ENCODE results near the gene NKX2-3.

Gene NKX2-3

DNA sequence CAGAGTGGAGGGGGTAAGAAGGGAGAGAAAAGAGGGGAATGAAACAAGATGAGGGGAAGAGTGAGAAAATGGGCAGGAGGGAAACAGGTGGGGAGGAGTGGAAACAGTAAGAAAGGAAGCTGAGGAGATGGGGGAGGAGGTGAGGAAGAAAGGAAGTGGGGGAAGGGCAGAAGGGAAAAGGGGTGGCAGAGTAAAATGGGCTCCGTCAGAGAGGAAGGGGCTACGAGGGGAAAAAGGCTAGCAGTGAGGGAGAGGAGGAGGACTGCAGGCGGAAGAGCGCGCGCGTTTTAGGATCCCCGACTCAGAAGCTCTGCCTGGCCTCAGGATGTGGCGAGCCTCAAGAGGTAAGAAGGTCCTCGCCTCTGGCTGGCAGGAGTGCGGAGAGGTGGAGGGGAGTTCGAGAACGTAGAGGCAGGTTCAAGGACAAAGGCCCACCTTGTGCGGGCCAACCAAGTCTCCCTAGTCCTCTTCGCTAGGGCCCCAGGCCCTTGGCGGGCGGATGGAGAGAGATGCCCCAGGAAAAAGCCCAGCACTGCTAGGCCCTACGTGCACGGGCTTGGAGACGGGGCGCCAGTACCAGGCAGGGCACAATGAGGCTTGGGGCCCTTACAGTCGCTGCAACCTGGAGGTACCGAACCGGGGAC is 5.8 kb upstream of the NKX2-3 start:
- DNase-seq = no peak

DNA sequence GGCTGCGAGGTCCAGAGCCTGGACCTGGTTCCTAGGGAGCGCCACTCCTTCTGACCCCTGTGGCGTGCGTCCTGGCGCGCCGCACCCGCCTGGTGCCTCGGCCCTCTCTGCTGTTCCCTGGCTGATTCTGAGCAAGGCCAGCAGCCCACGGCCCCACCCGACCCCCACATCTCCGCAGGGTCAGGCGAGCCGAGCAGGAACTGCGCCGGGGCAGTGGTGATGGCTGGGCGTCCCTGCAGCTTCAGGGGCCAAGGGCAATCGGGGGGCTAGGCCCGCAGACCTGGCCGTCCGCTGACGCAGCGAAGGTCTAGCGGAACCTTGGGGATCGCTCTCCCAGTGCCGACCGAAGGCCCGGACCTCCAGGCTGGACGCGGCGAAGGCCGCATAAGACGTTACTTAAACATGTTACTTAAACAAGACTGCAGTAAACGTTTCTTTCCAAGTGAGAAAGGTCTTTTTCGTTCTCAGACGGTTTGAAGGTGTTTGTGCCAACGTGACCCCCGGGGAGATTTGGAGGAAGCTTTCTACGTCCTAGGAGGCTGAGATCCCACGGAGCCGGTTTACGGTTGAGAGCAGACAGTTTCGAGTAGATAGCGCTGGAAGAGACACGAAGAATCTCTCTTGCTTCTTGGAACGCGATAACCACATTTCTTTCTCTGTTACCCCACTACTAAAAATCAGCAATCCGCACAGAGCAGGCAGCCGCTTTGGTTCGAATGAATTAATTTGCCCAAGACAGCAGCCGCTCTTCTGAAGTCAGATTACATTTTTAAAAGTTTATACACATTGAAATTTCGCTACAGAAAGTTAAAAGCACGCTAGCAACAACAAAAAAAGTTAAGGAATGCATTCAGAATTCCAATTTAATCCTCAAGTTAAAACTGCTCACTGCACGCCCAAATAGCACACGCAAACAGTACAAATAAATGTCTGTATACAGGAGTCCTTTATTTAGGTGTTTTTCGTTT is 4.9 kb upstream of the NKX2-3 start:
- no peak for DNase-seq

DNA sequence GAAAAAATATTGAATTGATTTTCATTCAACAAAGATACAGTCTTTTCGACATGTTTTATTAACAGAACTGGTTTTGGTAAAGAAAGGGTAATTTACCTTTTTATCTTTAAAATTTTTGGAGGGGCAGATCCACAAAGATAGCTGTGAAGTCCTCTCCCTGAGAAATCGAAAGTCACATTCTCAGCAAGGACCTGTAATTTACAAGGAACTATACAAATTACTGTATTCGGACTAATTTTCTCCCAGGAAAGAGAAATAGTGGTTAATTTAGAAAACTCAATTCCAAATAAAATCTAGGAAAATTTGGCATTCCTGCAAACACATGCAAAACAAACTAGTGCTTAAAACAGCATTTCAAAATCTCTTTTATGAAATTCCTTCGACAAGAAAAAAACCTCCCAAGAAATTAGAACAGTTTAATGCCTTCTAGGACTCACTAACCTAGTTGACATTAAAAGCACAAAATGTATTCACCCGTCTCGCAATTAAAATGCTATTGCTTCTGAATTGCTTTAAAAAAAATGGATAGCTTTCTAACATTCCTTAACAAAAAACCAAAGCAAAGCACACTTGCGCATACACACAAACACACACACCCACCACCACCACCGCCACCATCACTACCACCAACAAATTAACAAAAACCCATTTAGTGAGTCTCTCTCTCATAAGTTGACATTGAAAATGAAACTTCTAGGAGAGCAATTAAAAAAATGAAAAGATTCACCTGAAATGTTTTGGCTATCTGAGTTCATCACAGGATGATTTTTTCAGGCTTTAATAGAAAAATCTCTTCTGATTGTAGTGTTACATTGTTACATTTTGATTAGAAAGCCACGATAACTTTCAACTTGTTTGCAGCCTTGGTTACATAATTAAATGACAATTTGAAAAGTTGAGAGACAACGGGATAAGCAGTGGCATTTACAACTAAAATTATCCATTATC is 4.0 kb upstream of the NKX2-3 start:
- DNase-seq = no peak

DNA sequence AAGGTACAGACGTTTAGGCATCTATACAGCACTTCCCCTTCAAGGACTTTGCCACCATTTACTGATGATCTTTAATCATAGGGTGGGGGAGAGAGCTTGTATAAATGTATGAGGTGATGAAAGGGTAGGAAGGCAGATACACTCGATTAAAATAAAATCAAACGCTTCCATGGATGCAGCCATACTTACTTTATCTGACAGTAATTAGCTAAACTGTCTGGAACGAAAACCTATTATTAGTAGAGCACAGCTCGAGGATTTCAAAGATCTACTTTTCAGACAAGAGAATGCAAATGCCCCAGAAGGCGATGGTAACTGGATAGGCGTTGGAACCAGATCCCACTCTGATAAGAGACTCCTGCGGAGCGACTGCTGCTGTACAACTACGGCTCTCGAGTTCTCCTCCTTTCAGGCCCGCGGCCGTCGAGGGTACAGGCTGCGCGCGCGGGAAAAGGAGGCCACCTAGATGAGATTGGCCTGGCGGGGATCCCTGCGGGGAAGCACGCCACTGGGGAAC is 3.1 kb upstream of the NKX2-3 start:
- DNase-seq = no peak

DNA sequence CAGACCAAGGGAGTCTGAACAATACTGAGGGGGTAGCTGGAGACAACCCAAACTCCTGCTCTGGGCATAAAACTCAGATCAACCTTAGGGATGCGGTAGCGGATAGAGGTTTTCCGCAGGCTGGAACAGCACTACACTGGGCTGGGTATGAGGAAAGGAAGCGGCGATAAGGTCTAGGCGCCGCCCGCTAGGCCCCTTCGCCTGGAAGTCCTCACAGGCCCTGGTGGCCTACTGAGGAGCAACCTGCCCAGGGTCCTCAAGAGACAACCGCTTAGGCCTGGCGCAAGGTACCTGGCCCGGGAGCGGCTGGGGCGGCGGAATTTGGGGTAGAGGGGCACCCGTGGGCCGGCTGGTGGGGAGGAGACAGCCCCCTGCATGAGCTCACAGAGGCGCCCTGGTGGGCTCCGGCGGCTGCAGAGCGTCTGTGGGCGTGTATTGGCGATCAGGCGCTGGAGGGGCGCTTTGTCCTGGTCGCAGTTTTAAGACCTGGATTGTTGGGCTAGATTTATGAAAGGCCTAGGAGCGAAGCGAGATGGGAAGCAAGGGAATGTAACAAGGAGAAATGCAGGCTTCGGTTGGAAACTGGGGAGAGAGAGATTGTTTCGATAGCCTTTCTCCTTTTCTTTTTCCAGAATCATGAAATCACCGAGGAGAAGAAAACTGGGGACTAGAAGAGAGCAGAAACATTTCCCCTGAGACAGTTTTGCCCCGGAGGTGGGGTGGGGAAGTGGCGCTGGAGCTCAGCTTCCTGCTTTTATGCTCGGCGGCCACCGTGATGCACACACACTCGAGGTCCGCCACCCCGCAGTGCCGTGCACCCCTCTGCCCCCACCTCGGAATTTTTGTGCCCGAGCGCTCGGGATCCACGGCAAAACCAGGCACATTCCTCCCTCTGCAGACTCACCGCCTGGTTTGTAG is 2.4 kb upstream of the NKX2-3 start:
- no peak for DNase-seq

DNA sequence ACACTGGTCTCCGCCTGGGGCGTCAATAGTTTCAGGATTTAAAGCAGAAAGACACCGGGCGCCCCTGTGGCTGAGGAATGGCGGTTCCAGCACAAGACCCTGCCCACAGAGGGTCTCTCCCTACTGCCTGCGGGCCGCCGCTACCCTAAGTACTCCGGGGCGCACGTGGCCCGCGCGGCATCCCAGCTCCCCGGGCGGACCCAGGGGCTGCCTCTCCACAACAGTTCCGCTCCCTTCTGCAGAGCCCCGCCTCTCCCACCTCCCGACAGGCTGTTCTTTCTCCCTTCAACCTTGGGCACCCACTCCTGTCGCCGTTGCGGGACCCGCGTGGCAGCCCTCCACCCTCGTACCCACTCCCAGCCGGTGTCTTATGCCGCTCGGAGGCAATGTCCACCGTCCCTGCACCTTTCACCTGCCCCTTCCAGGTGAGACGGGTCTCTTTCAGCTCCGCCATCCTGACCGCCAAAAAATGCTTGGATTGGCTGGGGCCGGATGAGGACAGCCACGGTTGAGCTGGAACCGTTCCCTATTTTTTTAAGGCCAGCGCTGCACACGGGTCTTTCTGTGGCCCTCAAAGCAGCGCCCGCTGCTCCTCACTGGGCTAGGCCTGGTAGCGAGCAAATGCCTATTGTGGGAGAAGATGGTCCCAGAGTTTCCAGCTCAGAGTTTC is 1.6 kb upstream of the NKX2-3 start:
- no peak for DNase-seq

DNA sequence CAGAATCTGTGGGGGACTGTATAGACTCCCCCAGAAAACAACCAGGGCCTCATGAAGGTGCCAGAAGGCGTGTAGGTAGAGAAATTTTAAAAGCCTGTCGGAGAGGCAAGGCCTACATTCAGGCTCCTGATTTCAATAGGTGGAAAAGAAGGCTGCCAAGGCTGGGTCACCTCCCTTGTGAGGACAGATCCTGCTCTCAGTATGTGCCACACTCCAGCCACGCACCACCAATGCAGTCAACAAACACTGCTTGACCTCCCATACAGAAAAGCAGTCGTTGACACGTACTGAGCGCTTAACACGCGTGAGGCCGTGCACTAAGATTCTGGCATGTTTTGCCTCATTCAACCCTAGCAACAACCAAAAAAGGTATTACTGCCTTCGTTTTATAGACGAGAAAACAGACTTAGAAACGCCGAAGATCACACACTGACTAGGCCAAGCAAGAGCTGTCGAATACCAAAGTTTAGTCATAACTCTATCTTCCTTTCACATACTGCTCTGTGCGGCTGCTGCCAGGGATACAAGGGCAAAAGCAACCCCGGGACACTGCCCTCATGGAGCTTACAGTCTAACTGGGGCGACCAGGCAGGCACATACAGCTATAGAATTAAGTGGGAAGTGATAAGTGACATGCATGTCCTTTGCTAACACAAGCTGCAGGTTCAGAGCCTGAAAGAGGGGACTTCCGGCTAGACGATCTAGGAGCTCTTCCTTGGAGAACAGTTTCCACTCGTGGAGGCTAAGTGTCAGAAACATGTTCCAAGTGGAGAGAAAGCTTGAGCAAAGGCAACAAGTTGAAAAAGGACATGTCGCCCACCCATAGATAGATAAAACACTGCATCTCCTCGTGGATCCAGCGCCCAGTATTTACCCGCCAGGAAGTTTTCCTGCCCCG is 797 bp upstream of the NKX2-3 start:
- no peak for DNase-seq

DNA sequence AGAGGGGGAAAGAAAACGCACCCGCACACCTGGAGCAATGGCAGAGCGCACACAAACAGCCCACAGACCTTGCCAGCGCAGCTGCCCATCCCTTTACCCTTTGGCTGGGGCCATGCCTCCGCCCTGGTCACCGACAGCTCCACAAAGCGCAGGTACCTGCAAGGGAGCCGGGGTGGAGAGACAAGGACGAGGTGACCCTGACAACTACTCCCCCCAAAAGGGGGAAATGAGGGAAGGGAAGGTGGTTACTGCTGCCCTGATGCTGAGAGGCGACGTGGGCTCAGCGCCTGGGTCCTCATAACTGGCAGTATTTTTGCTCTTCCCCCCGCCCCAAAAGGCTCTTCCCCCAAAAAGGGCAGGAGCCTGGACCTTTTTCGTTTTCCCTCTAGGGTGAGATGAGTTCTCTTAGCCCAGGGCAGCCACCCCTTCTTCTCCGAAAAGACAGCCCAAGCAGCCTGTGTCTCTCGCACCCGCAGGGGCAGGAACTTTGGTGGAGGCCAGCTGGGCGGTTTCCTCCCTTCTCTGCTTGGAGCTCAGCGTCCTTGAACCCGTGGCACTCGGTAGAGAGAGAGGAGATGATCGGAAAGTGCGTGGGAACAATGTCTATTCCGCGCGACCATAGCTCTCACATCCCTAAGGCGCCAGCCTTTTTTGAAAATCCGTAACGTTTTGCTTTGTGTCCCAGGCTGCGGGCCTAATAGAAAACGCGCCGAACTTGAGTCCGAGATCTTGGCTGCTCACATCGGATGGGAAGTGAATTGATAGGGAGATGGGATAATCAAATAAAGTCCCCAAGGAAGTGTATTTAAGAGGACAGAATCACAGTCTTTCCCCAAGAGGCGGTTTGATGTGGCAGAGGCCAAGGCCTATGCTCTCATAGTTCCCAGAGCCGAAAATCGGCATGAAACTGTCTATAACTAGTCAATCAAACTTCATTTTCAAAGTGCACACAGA is 1.0 kb downstream of the NKX2-3 start:
- no peak for DNase-seq

DNA sequence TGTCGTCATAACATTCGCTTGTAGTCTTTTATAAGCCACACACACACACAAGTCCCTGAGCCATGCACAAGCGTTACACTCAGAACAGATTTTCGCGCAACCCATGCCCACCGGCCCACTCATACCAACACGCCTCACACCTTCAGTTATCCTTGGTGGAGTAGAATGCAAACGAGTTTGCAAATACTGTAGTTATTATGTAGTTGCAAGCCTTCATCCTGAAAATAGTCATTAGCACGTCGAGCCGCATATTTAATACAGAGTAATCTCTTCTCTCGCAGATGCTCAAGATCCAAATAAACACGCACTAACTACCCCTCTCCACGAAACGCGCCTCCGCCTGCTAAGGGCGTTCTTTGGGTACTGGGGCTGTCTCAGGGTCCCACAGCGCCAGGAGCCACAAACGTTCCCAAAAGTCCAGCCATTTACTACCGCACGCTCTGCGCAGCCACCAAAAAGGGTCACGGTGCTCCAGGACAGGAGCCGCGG is 1.8 kb downstream of the NKX2-3 start:
- DNase-seq = no peak

DNA sequence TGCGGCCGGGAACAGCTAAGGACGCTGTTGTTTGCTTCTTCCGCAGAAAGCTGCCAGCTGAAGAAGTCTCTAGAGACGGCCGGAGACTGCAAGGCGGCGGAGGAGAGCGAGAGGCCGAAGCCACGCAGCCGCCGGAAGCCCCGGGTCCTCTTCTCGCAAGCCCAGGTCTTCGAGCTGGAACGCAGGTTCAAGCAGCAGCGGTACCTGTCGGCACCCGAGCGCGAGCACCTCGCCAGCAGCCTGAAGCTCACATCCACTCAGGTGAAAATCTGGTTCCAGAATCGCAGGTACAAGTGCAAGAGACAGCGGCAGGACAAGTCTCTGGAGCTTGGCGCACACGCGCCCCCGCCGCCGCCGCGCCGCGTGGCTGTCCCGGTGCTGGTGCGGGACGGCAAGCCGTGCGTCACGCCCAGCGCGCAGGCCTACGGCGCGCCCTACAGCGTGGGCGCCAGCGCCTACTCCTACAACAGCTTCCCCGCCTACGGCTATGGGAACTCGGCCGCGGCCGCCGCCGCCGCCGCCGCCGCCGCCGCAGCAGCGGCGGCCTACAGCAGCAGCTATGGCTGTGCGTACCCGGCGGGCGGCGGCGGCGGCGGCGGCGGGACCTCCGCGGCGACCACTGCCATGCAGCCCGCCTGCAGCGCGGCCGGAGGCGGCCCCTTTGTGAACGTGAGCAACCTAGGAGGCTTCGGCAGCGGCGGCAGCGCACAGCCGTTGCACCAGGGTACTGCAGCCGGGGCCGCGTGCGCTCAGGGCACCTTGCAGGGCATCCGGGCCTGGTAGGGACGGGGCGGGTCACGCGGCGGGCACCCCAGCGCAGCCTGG is 2.4 kb downstream of the NKX2-3 start:
- DNase-seq = peak; percentile 18

DNA sequence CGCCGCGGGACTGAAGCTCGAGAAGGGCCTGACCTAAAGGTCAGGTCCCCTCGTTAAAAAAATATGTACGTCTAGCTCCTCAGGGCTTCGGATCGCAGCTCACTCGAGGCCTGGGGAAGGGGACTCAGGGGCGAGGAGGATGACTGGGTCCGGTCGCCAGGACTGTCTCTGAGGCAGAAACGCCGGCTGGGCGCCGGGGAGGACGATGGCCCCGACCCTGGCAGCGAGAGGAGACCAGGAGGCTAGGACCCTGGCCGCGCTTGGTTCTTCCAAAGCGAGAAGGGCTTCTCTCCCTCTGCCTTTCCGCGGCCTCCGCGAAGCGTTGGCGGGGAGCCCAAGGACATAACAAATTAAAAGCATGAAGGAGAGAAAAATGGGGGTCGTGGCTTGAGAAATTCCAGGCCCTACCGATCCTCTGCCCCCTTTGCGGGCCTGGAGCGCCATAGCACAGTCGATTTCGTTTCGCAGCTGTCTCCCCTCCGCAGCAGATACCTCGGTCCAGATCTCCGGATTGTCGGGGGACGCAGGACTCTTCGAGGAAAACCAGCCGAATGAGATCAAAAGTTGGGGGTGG is 3.1 kb downstream of the NKX2-3 start:
- DNase-seq = no peak

DNA sequence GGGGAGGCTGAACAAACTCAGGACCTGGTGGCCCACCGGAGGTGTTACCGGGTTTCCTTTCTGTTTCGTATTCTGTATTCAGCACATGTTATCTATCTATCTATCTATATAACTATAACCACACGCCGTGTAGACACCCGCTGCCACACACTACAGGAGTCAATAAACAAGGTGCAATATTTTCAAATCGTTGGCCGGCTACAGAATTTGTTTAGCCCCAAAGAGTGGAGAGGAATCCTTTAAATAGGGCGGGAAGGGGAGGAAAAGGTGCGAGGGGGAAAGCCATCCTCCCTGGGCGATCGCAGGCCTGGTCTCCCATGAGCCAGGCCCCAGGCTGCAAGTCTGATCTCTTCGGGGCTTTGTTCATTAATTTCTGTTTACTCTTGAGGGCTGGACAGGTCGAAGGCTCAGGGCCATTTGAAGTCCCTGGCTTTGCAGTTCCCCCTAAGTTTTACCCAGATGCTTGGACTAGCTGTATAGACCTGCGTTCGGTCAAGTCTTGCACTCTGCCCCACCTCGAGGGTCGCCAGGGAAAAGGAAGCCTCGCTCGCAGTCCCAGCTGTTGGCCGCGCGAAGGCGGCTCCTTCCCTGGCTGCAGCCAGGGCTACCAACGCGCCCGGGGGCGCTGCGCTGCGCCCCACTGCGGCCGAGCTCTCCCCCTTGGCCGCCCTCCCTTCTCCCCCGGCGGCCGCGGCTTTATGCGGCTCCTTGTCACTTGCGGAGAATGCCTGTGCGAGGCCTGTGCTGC is 3.8 kb downstream of the NKX2-3 start:
- DNase-seq = no peak

DNA sequence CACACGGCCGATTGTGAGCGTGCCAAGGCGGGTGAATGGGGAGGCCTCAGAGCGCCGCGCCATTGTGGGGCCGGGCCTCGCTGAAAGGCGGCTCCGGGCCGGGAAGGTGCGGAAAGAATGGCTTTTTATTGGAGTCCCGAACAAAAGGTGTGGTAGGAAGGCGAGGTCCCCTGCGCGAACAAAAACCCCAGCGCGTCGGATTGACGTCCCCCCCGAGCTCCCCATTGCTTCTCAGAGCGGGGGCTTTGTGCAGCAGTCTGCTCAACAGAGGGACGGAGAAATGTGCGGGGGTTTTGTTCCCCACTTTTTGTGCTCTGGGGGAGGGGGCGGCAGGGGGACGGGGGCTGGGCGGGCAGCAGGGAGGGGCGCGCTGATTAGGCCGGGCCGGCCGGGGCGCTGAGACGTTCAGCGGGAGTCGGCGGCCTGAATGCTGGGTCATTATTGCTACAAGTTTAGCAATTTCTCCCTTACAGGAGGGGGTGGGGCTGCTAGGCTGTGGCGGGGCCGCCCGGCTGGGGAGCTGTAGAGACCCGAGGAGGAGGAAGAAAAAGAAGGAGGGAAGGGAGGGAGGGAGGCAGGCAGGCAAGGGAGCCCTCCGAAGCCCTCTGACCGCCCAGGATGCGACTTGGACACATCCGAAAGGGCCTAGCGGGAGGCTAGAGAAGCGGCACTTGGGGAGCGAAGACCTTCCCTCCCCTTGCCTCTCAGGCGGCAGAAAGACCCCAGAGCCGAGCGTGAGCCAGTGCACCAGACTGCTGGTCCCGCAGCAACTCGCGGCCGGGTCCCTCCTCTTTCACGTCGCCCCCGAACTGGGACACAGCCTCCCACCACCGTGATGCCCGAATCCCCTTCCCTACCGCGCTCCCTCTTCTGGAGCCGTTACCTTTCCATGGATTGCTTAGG is 4.6 kb downstream of the NKX2-3 start:
- DNase-seq = no peak

DNA sequence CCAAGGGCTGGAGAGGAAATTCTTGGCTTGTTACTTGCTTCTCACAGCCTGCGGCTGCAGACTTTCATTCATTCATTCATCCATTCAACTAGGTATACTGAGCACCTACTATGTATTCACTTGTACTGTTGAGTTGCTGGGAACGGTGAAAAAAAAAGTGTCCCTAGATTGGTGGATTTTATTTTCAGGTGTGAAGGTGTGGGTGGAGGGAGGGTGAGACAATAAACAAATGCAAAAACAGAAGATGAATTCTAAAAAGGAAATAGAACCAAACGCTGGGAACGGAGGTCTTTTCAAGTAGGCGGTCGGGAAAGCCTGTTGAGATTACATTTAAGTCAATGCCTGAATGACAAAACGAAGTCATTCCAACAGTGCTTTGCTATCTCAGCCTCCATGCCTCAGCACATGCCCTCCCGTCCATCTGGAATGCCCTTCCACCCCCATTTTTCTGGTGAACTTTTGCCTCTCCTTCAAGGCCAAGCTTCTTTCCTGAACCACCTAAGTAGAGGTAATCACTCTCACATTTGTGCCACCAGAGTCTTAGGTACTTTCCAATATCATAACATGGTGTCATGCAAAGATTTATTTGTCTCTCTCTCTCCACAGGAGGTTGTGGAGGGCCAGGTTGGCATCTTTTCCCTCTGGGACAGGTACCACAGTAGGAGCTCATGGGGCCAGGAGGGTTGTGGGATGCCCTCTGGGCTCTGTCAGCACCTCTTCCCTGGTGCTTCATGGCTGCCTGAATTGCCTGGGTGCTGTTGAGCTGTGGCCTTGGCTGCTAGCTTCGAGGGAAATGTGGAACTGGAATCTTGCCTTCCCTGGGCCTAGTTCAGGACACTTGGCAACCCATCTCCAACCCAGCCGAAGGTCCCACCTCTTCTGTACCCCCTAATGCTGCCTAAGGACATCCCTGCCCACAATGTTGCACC is 5.5 kb downstream of the NKX2-3 start:
- no peak for DNase-seq
